ENCODE results near the gene SFT2D1.

DNA sequence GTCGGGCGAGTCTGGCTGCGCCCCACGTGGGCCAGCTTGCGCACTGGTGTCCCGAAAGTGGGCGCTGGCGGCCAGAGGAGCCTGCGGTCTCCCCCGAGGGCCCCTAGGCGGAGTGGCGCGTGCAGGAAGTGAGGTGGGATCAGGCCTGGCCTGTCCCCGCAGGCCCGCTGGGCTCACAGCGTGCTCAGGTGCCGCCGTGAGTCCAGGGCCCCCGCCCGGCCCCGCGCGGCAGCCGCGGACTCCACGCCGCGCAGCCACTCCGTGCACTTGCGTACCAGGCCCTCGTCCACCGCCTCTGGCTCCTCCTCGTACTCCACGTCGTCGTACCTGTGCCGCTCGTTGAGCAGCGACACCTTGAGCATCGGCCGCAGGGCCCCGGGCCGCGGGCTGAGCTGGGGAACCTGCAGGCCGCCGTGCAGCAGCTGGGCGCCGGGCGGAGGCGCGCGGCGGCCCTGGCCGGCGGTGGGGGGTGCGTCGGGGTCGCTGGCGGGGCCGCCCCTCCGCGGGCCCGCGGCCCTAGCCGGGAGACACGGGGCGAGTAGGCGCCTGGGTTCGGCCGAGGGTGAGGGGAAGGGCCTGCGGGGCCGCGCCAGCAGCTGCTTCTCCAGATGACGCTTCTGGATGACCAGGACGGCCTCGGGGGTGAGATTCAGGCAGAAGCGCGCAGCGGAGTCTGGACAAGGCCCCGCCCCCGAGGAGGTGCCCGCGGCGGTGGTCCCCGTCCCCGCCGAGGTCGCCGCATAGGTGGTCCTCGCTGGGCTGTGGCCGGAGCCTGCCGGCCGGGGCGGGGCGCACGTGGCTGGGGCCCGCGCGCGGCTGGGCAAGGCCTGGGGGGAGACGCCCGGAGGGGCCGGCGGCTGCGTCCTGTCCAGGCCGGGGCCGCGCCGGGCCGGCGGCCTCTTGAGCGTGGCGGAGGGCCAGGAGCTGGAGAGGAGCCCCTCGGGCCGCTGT is 35.0 kb downstream of the SFT2D1 start:
- TF ChIP-seq POLR2A (IDR thresholded peaks at IDR 0.05) = no peak
- TF ChIP-seq, protein P1, sequence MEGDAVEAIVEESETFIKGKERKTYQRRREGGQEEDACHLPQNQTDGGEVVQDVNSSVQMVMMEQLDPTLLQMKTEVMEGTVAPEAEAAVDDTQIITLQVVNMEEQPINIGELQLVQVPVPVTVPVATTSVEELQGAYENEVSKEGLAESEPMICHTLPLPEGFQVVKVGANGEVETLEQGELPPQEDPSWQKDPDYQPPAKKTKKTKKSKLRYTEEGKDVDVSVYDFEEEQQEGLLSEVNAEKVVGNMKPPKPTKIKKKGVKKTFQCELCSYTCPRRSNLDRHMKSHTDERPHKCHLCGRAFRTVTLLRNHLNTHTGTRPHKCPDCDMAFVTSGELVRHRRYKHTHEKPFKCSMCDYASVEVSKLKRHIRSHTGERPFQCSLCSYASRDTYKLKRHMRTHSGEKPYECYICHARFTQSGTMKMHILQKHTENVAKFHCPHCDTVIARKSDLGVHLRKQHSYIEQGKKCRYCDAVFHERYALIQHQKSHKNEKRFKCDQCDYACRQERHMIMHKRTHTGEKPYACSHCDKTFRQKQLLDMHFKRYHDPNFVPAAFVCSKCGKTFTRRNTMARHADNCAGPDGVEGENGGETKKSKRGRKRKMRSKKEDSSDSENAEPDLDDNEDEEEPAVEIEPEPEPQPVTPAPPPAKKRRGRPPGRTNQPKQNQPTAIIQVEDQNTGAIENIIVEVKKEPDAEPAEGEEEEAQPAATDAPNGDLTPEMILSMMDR (IDR thresholded peaks at IDR 0.05) = no peak
